ENCODE measurements around the gene ELMO1. TPM values are rescaled to one million over a fixed set of nuclear protein-coding genes. Genes with fewer than 3 reads are reported as not detected.

ELMO1 gene
- total RNA-seq, 1 experiment from 2014 or later = not detected

GRCh38 chr7:37330775-37331174 lies 117.9 kb downstream of the ELMO1 start:
- H3K36me3 ChIP-seq = no peaks in the 10 kb centered on the region
- no peak for DNase-seq
- H3K4me3 ChIP-seq = no peak overlapping the region
- no peaks in the 10 kb centered on the region for H3K27me3 ChIP-seq
- H3K9me3 ChIP-seq = no peaks in the 10 kb centered on the region

DNA sequence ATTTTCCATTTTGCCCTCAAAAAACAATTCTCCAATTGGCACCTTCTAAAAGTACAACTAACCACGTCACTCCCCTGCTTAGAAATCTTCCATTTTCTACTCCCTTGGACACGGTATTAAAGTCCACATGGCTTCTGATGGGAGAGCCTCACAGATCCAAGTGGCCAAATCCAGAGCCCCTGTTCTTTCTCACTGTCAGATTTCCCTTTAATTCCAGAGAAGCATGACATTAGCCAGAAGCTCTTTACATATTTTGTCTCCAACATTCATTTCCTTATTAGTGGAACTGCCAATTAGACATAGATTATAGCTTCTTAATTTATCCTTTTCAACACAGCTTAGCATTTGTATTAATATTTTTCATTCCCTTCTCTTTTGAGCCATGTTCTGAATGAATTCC lies 118.7 kb downstream of the ELMO1 start:
- DNase-seq = no peak
- Histone ChIP-seq H3K4me3 (no peak overlapping the region), H3K9me3 (no peaks in the 10 kb centered on the region), H3K36me3 (no peaks in the 10 kb centered on the region), H3K27me3 (no peaks in the 10 kb centered on the region)

- Histone ChIP-seq H3K9me3 (no peaks in the 10 kb centered on the region), H3K27me3 (no peaks in the 10 kb centered on the region), H3K36me3 (no peaks in the 10 kb centered on the region), H3K4me3 (no peak overlapping the region)
- no peak for DNase-seq
These were observed 121.4 kb downstream of the ELMO1 start for GRCh38 chr7:37327288-37327687.

GRCh38 chr7:37323966-37324365 lies 124.7 kb downstream of the ELMO1 start:
- Histone ChIP-seq H3K9me3 (no peaks in the 10 kb centered on the region), H3K27me3 (no peaks in the 10 kb centered on the region), H3K4me3 (no peak overlapping the region), H3K36me3 (no peaks in the 10 kb centered on the region)
- no peak for DNase-seq

DNA sequence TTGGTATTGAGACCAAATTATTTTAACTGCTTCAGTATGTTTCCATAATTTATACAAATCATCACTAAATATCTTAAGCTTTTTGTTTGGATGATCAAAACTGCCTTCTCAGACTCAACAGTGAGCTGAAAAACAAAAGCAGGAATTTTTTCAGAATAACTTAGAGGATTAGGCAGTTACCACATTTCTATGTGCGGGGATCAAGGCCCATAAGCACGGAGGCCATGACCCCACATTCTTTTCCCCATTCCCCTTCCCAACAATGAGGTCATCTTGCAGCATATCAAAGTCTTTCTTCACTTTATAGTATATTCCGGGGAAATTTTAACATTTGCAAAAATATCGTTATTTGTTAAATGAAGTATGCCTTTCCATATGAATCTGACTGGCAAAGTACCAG lies 125.8 kb downstream of the ELMO1 start:
- Histone ChIP-seq H3K9me3 (no peaks in the 10 kb centered on the region), H3K27me3 (no peaks in the 10 kb centered on the region), H3K36me3 (no peaks in the 10 kb centered on the region), H3K4me3 (no peak overlapping the region)
- DNase-seq = no peak

DNA sequence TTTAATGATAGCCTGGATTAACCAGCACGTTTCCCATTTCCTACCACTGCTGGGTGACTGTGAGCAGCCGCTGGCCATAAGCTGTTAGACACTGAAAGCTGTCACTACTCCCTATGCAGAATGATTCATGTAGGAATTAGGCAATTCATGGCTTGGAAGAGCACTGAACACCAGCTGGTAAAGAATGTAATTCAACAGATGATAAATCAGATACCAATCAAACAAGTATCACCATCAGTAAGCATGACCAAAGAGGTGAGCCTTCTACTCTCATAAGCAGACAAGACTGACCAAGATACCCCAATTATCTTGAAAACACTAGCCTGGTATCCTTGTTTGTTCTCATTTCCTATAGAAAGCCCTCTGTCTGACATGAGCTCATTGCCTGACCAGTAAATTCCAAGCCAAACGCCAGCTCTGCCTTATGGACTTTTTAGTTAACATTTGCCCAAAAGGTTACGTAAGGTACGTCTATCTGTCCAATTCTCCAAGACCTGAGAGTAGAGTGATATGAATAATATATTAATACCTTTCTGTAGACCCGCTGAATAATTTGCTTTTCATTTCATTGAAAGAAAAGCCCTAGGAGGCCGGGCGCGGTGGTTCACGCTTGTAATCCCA lies 127.7 kb downstream of the ELMO1 start:
- H3K9me3 ChIP-seq = no peaks in the 10 kb centered on the region
- peak; percentile 46 for DNase-seq
- H3K36me3 ChIP-seq = no peaks in the 10 kb centered on the region
- no peak overlapping the region for H3K4me3 ChIP-seq
- no peaks in the 10 kb centered on the region for H3K27me3 ChIP-seq

DNA sequence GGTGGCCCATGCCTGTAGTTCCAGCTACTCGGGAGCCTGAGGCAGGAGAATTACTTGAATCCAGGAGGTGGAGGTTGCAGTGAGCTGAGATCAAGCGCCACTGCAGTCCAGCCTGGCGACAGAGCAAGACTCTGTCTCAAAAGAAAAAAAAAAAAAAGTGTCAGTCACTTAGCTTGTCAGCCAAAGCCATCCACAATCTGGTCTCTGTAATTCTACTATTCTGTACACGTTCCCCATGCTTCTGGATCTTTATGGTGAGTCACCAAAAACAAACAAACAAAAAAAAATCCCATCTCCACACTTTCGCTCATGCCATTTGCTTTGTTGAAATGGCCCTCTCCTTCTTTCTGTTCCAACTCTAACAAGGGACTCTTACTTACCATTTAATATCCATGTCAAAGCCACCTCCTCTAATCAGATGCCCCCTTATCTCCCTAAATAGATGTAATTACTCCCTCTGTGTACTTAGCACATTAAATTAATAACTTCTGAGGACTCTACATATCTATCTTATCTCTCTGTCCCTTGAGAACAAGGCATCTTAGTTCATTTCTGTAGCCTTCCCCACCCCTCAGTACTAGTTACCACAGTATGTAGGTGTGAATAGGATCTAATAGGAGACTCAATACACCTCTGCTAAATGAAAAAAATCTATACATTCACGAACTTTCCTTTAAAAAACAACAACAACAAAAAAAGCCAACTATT lies 128.4 kb downstream of the ELMO1 start:
- DNase-seq = no peak
- no peaks in the 10 kb centered on the region for H3K27me3 ChIP-seq
- no peaks in the 10 kb centered on the region for H3K36me3 ChIP-seq
- H3K9me3 ChIP-seq = no peaks in the 10 kb centered on the region
- no peak overlapping the region for H3K4me3 ChIP-seq

- no peaks in the 10 kb centered on the region for H3K9me3 ChIP-seq
- H3K27me3 ChIP-seq = no peaks in the 10 kb centered on the region
- DNase-seq = no peak
- H3K36me3 ChIP-seq = no peaks in the 10 kb centered on the region
- no peak overlapping the region for H3K4me3 ChIP-seq
These were observed 130.1 kb downstream of the ELMO1 start for GRCh38 chr7:37318541-37318940.

DNA sequence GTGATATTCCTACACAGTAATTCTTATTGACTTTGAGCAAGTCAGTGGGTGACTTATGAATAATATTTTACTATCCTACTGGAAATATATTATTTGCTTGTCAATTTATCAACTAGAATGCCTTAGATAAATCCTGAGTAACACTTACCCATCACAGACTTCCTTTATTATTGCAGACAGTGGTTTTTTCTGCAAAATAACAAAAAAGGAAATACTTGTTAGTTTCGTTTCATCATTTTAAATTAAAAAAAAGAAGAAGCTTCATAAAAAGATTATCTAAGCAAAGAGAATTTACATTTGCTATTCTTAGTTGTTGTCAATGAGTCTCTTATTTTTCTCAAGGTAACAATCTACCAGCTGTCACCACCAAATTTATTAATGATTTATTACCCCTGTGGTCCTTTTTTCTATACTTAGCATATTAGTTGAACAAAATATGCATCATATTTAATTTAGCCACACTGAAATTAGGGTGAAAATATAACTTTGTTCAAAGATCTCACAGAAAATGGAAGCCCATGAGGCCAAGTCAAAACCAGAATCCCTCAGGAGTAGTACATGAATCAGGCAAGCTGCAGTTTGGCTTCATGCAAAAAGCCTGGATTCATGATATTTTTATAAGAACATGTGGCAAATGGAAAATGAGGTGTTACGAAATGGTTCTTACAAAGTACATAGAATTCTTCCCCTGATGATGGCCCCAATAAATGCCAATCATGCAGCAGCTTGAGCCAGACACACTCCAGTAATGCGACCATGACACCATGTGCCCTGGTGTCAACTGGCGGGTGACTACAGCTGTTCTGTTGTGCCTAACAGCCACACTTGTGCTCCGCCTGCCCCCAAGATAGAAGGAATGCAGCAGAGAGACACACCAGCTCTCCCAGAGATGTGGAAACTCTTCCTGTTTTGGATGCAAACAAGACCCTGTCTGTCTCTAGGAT lies 132.6 kb downstream of the ELMO1 start:
- Histone ChIP-seq H3K27me3 (no peaks in the 10 kb centered on the region), H3K4me3 (no peak overlapping the region), H3K36me3 (no peaks in the 10 kb centered on the region), H3K9me3 (no peaks in the 10 kb centered on the region)
- DNase-seq = no peak

- H3K27me3 ChIP-seq = no peaks in the 10 kb centered on the region
- DNase-seq = no peak
- H3K9me3 ChIP-seq = no peaks in the 10 kb centered on the region
- H3K4me3 ChIP-seq = no peak overlapping the region
- H3K36me3 ChIP-seq = no peaks in the 10 kb centered on the region
These were observed 136.1 kb downstream of the ELMO1 start for GRCh38 chr7:37312608-37313007.

DNA sequence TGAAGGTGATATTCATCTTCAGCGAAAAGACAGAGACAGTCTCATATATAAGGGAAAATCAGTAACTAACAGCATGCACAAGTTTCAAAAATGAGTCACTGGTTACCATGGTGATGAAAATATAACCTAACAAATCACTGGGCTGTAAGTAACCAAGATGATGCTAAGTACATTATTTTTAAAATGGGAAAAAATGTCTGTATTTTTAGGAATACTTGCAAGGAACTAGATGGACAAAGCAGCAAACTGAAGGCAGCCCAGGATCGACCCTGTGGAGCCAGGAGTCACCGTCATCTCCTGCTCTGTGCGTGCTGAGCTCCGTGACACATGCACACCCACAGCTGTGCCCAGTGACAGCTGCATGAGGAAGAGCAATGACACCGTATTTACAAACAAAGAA lies 137.3 kb downstream of the ELMO1 start:
- no peaks in the 10 kb centered on the region for H3K9me3 ChIP-seq
- H3K4me3 ChIP-seq = no peak overlapping the region
- H3K36me3 ChIP-seq = no peaks in the 10 kb centered on the region
- DNase-seq = no peak
- H3K27me3 ChIP-seq = no peaks in the 10 kb centered on the region

DNA sequence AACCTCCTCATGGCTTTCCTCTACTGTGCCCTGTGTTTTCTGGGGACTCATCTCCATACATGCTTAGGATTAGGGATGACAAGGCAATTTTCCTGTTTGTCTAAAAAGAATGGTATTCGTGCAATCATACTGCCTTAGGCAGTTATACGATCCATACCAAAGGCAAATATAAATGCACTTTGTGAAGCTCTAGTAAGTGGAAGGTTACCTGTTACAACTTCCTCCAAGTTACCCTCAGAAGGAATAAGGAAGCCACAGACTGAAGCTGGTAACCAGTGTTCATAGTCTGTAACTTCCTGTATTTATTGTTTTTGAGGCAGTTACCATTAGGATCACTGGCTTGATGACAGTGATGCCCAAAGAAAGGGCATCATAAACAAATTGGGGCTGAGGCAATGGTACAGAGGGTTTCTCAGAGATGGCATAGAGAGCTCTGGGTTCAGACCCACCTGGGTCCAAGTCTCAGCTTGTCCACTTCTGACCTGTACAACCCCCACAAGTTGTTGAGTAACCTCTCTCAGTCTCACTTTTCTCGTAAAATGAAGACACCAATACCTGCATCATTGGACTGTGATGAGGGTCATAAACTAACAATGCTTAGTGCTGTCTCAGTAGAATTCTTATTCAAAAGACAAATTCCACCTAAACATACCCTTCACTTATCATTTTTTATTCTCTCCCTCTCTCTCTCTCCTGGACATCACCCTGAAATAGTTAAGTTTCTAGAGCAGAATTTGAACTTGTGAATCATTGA lies 138.2 kb downstream of the ELMO1 start:
- H3K36me3 ChIP-seq = no peaks in the 10 kb centered on the region
- H3K9me3 ChIP-seq = no peaks in the 10 kb centered on the region
- no peak for DNase-seq
- H3K4me3 ChIP-seq = no peak overlapping the region
- H3K27me3 ChIP-seq = no peaks in the 10 kb centered on the region

- Histone ChIP-seq H3K27me3 (no peaks in the 10 kb centered on the region), H3K4me3 (no peak overlapping the region), H3K36me3 (no peaks in the 10 kb centered on the region), H3K9me3 (no peaks in the 10 kb centered on the region)
- DNase-seq = no peak
These were observed 139.2 kb downstream of the ELMO1 start for GRCh38 chr7:37309493-37309892.

- H3K9me3 ChIP-seq = no peaks in the 10 kb centered on the region
- DNase-seq = no peak
- no peak overlapping the region for H3K4me3 ChIP-seq
- H3K36me3 ChIP-seq = no peaks in the 10 kb centered on the region
- H3K27me3 ChIP-seq = no peaks in the 10 kb centered on the region
These were observed 143.7 kb downstream of the ELMO1 start for GRCh38 chr7:37304921-37305320.

DNA sequence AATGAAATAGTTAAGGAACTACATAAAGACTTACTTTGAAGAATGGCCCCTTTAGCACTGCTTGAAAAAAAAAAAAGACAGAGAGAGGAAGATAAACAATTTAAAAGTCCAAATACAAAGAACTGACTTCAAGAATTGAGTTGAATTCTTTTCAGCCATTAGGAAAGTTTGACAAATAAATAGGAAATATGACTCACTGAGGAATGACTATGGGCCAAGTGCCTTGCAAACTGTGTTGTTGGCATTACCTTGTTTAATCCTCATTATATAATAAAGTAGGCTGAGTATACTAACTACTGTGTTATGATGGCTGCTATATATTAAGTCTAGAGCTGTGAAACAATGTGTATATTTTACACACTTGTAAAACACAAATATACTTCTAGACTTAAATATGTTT lies 151.1 kb downstream of the ELMO1 start:
- no peaks in the 10 kb centered on the region for H3K36me3 ChIP-seq
- no peaks in the 10 kb centered on the region for H3K9me3 ChIP-seq
- no peaks in the 10 kb centered on the region for H3K27me3 ChIP-seq
- no peak overlapping the region for H3K4me3 ChIP-seq
- no peak for DNase-seq

- no peak for DNase-seq
- Histone ChIP-seq H3K27me3 (no peaks in the 10 kb centered on the region), H3K36me3 (no peaks in the 10 kb centered on the region), H3K9me3 (no peaks in the 10 kb centered on the region), H3K4me3 (no peak overlapping the region)
These were observed 153.3 kb downstream of the ELMO1 start for GRCh38 chr7:37295401-37295800.

- no peak overlapping the region for H3K4me3 ChIP-seq
- no peaks in the 10 kb centered on the region for H3K36me3 ChIP-seq
- no peaks in the 10 kb centered on the region for H3K9me3 ChIP-seq
- H3K27me3 ChIP-seq = no peaks in the 10 kb centered on the region
- no peak for DNase-seq
These were observed 157.9 kb downstream of the ELMO1 start for GRCh38 chr7:37290731-37291130.
